Peyer's patch (tissue), 4 donors: Measurements from ENCODE around the gene HOXA3. TPM values are rescaled to one million over a fixed set of nuclear protein-coding genes. Genes with fewer than 3 reads are reported as not detected.

Source experiments
- DNase-seq, 3 donors: peaks; one replicate each; pipeline ENCODE4 v3.0.0-alpha.2; 2017 to 2019
- H3K27ac ChIP-seq, 4 donors: fragments of 200-600 bp; sonication (generic); one replicate each; pipeline ENCODE4 v1.5.1; 2016 to 2019
- H3K27me3 ChIP-seq, 2 donors: fragments of 200-600 bp; sonication (generic); one replicate each; pipeline ENCODE4 v1.5.1; 2019
- H3K36me3 ChIP-seq, 3 donors: fragments of 200-600 bp; sonication (generic); one replicate each; pipeline ENCODE4 v1.5.1; 2016 to 2019
- H3K4me1 ChIP-seq, 4 donors: fragments of 200-600 bp; sonication (generic); one replicate each; pipeline ENCODE4 v1.5.1; 2016 to 2019
- H3K4me3 ChIP-seq, 4 donors: fragments of 200-600 bp; sonication (generic); 1 replicate in 3 of 4; 2 replicates in 1 of 4; pipeline ENCODE4 v1.5.1; 2016 to 2019; ENCODE audit warnings: mild to moderate bottlenecking in 1 of 4
- H3K9me3 ChIP-seq, 4 donors: fragments of 200-600 bp; sonication (generic); one replicate each; pipeline ENCODE4 v1.5.1; 2016 to 2019; ENCODE audit warnings: mild to moderate bottlenecking in 1 of 4
- CTCF ChIP-seq, 6 experiments: fragments of 450-650 bp in 4 of 6; fragments of 200-600 bp in 2 of 6; sonication (generic) in 1 of 6; IDR thresholded peaks; one replicate each; pipeline ENCODE4 v1.5.1; 2017 to 2019; ENCODE audit warnings: antibody characterized with exemption in 6 of 6, mild to moderate bottlenecking in 3 of 6, moderate library complexity in 1 of 6
- POLR2A ChIP-seq, 2 donors: fragments of 450-650 bp; IDR thresholded peaks; one replicate each; pipeline ENCODE4 v1.5.1; 2017; ENCODE audit warnings: antibody characterized with exemption in 2 of 2, mild to moderate bottlenecking in 2 of 2, moderate library complexity in 2 of 2
- total RNA-seq, 4 donors: library from RNA; depleted of rRNA; stranded (reverse); fragments of >200 nt; gene quantifications; one replicate each; pipeline ENCODE4 v1.1.0, GENCODE V29; 2016

Gene HOXA3
- total RNA-seq, 4 donors from 2014 or later, result 6.7 to 21.2 (median 13.9) TPM

GRCh38 chr7:27171325-27171636 is 18.9 kb upstream of the HOXA3 start:
- TF ChIP-seq CTCF (IDR thresholded peaks at IDR 0.05) (no peak), POLR2A (IDR thresholded peaks at IDR 0.05) (no peak)
- Histone ChIP-seq H3K4me3 (peak overlapping the region in 2 of 4 donors; percentile 81 to 84), H3K27ac (peak overlapping the region in 3 of 4 donors; percentile 85 to 88 (median 87)), H3K27me3 (peaks cover 0 to 21% of the 10 kb centered on the region in 2 donors), H3K9me3 (peaks cover 0 to 3% (median 0%) of the 10 kb centered on the region in 4 donors), H3K36me3 (no peaks in the 10 kb centered on the region), H3K4me1 (peaks cover 0 to 24% (median 13%) of the 10 kb centered on the region in 4 donors)
- DNase-seq, result peak in 2 of 3 donors; percentile 74 to 77

- H3K36me3 ChIP-seq, result no peaks in the 10 kb centered on the region
- peaks cover 0 to 22% of the 10 kb centered on the region in 2 donors for H3K27me3 ChIP-seq
- H3K9me3 ChIP-seq, result peaks cover 0 to 9% (median 0%) of the 10 kb centered on the region in 4 donors
- TF ChIP-seq POLR2A (IDR thresholded peaks at IDR 0.05) (no peak), CTCF (IDR thresholded peaks at IDR 0.05) (no peak)
- H3K27ac ChIP-seq, result peak overlapping the region in 3 of 4 donors; percentile 85 to 89 (median 87)
- H3K4me1 ChIP-seq, result peaks cover 0 to 28% (median 16%) of the 10 kb centered on the region in 4 donors
- H3K4me3 ChIP-seq, result peak overlapping the region in 3 of 4 donors; percentile 33 to 84 (median 81)
- no peak for DNase-seq
These were observed 18.3 kb upstream of the HOXA3 start for GRCh38 chr7:27170426-27171324.

- Histone ChIP-seq H3K4me3 (peak overlapping the region; percentile 11 to 81 (median 45)), H3K36me3 (no peaks in the 10 kb centered on the region), H3K9me3 (peaks cover 0 to 13% (median 0%) of the 10 kb centered on the region in 4 donors), H3K27ac (peak overlapping the region; percentile 51 to 89 (median 77)), H3K27me3 (peaks cover 0 to 22% of the 10 kb centered on the region in 2 donors), H3K4me1 (peaks cover 0 to 27% (median 12%) of the 10 kb centered on the region in 4 donors)
- peak in 2 of 3 donors; percentile 48 to 68 for DNase-seq
- no peak for TF ChIP-seq POLR2A (IDR thresholded peaks at IDR 0.05)
- TF ChIP-seq CTCF (IDR thresholded peaks at IDR 0.05), result no peak
These were observed 17.5 kb upstream of the HOXA3 start for GRCh38 chr7:27169658-27170425.

GRCh38 chr7:27168265-27168947 is 16.0 kb upstream of the HOXA3 start:
- TF ChIP-seq POLR2A (IDR thresholded peaks at IDR 0.05) (peak in 1 of 2 donors; percentile 14), CTCF (IDR thresholded peaks at IDR 0.05) (no peak)
- H3K27me3 ChIP-seq, result peaks cover 0 to 18% of the 10 kb centered on the region in 2 donors
- peaks cover 0 to 13% (median 0%) of the 10 kb centered on the region in 4 donors for H3K9me3 ChIP-seq
- H3K4me1 ChIP-seq, result peaks cover 0 to 15% (median 7%) of the 10 kb centered on the region in 4 donors
- H3K36me3 ChIP-seq, result no peaks in the 10 kb centered on the region
- H3K4me3 ChIP-seq, result peak overlapping the region in 3 of 4 donors; percentile 33 to 81 (median 57)
- H3K27ac ChIP-seq, result peak overlapping the region; percentile 51 to 89 (median 77)
- DNase-seq, result peak in 2 of 3 donors; percentile 82

- H3K36me3 ChIP-seq, result no peaks in the 10 kb centered on the region
- peak in 1 of 3 donors; percentile 45 for DNase-seq
- H3K9me3 ChIP-seq, result peaks cover 0 to 13% (median 0%) of the 10 kb centered on the region in 4 donors
- peaks cover 0 to 18% of the 10 kb centered on the region in 2 donors for H3K27me3 ChIP-seq
- peak overlapping the region; percentile 51 to 89 (median 77) for H3K27ac ChIP-seq
- H3K4me3 ChIP-seq, result peak overlapping the region in 2 of 4 donors; percentile 57 to 81
- no peak for TF ChIP-seq CTCF (IDR thresholded peaks at IDR 0.05)
- H3K4me1 ChIP-seq, result peaks cover 0 to 10% (median 5%) of the 10 kb centered on the region in 4 donors
These were observed 15.5 kb upstream of the HOXA3 start for GRCh38 chr7:27167916-27168264.
